ENCODE results near the gene KCNQ5. TPM values are rescaled to one million over a fixed set of nuclear protein-coding genes. Genes with fewer than 3 reads are reported as not detected.

KCNQ5 gene
- total RNA-seq, 4 donors from 2014 or later: 0.96 to 3.4 (median 1.5) TPM

GRCh38 chr6:73200735-73201134 is 578.9 kb downstream of the KCNQ5 start:
- ATAC-seq: no peak
- no peaks in the 10 kb centered on the region for H3K4me1 ChIP-seq
- H3K36me3 ChIP-seq: no peaks in the 10 kb centered on the region
- H3K27me3 ChIP-seq: no peaks in the 10 kb centered on the region
- H3K9me3 ChIP-seq: no peaks in the 10 kb centered on the region
- TF ChIP-seq EP300 (IDR thresholded peaks at IDR 0.05) (no peak), POLR2A (IDR thresholded peaks at IDR 0.05) (no peak), POLR2AphosphoS5 (IDR thresholded peaks at IDR 0.05) (no peak)
- TF ChIP-seq, protein P1, sequence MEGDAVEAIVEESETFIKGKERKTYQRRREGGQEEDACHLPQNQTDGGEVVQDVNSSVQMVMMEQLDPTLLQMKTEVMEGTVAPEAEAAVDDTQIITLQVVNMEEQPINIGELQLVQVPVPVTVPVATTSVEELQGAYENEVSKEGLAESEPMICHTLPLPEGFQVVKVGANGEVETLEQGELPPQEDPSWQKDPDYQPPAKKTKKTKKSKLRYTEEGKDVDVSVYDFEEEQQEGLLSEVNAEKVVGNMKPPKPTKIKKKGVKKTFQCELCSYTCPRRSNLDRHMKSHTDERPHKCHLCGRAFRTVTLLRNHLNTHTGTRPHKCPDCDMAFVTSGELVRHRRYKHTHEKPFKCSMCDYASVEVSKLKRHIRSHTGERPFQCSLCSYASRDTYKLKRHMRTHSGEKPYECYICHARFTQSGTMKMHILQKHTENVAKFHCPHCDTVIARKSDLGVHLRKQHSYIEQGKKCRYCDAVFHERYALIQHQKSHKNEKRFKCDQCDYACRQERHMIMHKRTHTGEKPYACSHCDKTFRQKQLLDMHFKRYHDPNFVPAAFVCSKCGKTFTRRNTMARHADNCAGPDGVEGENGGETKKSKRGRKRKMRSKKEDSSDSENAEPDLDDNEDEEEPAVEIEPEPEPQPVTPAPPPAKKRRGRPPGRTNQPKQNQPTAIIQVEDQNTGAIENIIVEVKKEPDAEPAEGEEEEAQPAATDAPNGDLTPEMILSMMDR (IDR thresholded peaks at IDR 0.05): no peak
- H3K4me3 ChIP-seq: no peak overlapping the region
- WGBS, 2 donors (ENCODE audit: low coverage in 1 of 2): 83 to 86% methylated on average over 2 to 4 of the region's 4 CpGs
- H3K27ac ChIP-seq: no peak overlapping the region

DNA sequence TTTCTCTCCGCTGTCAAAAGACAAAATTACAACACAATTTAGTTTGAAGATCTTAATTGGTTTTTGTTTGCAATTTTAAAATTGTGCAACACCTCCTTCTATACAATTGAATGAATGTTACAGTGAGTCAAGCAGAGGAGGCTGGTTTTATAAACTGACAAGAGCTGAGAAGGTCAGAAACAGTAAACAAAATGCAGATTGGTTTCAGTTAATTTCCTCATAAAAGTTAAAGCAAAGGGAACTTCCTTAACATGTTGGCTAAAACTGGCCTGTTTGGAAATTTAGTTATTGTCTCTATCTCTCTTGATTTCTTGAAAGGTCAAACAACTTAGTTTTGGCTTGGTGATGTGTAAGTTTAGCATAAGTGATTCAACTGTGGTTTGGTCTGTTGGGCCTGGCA is 581.2 kb downstream of the KCNQ5 start:
- no peak for ATAC-seq
- no peaks in the 10 kb centered on the region for H3K27me3 ChIP-seq
- no peaks in the 10 kb centered on the region for H3K4me1 ChIP-seq
- TF ChIP-seq EP300 (IDR thresholded peaks at IDR 0.05) (no peak), POLR2A (IDR thresholded peaks at IDR 0.05) (no peak), POLR2AphosphoS5 (IDR thresholded peaks at IDR 0.05) (no peak)
- TF ChIP-seq, protein P1 (IDR thresholded peaks at IDR 0.05): no peak
- H3K36me3 ChIP-seq: no peaks in the 10 kb centered on the region
- no peaks in the 10 kb centered on the region for H3K9me3 ChIP-seq
- no peak overlapping the region for H3K27ac ChIP-seq
- H3K4me3 ChIP-seq: no peak overlapping the region
- 100% methylated on average over 1 of the region's 1 CpG for WGBS, 2 donors (ENCODE audit: low coverage in 1 of 2)

DNA sequence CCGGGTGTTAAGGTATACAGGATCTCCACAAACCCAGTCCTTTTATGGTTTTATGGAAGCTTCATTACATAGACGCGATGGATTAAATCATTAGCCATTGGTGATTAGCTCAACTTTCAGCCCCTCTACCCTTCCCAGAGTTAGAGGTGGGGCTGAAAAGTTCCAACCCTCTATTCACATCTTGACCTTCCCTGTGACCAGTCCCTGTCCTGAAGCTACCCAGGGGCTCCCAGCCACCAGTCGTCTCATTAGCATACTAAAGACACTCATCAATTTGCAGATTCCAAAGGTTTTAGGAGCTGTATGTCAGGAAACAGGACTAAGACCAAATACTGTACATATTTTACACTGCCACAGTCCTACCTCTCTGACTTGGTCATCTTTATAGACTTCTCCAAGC is 582.4 kb downstream of the KCNQ5 start:
- no peak for TF ChIP-seq POLR2A (IDR thresholded peaks at IDR 0.05)
- no peak for TF ChIP-seq POLR2AphosphoS5 (IDR thresholded peaks at IDR 0.05)
- TF ChIP-seq, protein P1 (IDR thresholded peaks at IDR 0.05): no peak
- TF ChIP-seq EP300 (IDR thresholded peaks at IDR 0.05): no peak
- ATAC-seq: no peak
- 75 to 80% methylated on average over 4 of the region's 4 CpGs for WGBS, 2 donors (ENCODE audit: low coverage in 1 of 2)

GRCh38 chr6:73207221-73207837 is 585.5 kb downstream of the KCNQ5 start:
- TF ChIP-seq EP300 (IDR thresholded peaks at IDR 0.05) (no peak), POLR2AphosphoS5 (IDR thresholded peaks at IDR 0.05) (no peak), POLR2A (IDR thresholded peaks at IDR 0.05) (no peak)
- H3K9me3 ChIP-seq: no peaks in the 10 kb centered on the region
- WGBS, 2 donors (ENCODE audit: low coverage in 1 of 2): 74 to 87% methylated on average over 2 to 3 of the region's 3 CpGs

More for the DNA sequence above, 582.4 kb downstream of the KCNQ5 start:
- no peaks in the 10 kb centered on the region for H3K36me3 ChIP-seq
- H3K4me1 ChIP-seq: no peaks in the 10 kb centered on the region
- H3K27me3 ChIP-seq: no peaks in the 10 kb centered on the region
- no peaks in the 10 kb centered on the region for H3K9me3 ChIP-seq
- H3K27ac ChIP-seq: no peak overlapping the region
- no peak overlapping the region for H3K4me3 ChIP-seq

DNA sequence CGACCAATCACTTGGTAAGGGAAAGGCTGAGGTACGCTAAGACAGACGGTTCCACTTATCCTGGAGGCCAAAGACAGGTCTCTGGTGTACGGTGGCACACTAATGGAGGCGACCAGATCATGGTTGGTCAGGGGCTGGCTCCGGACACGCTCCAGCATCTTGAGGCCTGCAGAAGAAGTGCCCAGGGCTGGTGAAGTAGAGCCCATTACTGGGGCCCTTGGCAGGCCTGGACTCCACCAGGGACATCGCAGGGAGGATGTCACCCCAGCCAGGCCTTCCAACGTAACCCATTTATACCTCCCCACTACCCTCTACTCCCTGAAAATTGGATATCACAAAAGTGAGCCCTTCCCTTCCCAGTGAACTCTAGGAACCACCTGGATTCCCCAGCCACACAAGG is 587.3 kb downstream of the KCNQ5 start:
- no peak for ATAC-seq
- 61 to 100% methylated on average over 2 to 6 of the region's 9 CpGs for WGBS, 2 donors (ENCODE audit: low coverage in 1 of 2)
- H3K27ac ChIP-seq: no peak overlapping the region
- H3K27me3 ChIP-seq: no peaks in the 10 kb centered on the region
- H3K4me1 ChIP-seq: no peaks in the 10 kb centered on the region
- TF ChIP-seq POLR2AphosphoS5 (IDR thresholded peaks at IDR 0.05) (no peak), EP300 (IDR thresholded peaks at IDR 0.05) (no peak), POLR2A (IDR thresholded peaks at IDR 0.05) (no peak)
- TF ChIP-seq, protein P1 (IDR thresholded peaks at IDR 0.05): no peak
- H3K4me3 ChIP-seq: no peak overlapping the region
- H3K9me3 ChIP-seq: no peaks in the 10 kb centered on the region
- no peaks in the 10 kb centered on the region for H3K36me3 ChIP-seq

More at GRCh38 chr6:73207221-73207837, 585.5 kb downstream of the KCNQ5 start:
- Histone ChIP-seq H3K27ac (no peak overlapping the region), H3K27me3 (no peaks in the 10 kb centered on the region), H3K4me3 (no peak overlapping the region), H3K36me3 (no peaks in the 10 kb centered on the region), H3K4me1 (no peaks in the 10 kb centered on the region)
- ATAC-seq: no peak
